HepG2 (cell line): ENCODE results near the gene PNPLA8.

Source experiments
- IKZF1 ChIP-seq: fragments of 450-650 bp; IDR thresholded peaks from 2 replicates; pipeline ENCODE4 v1.7.1; 2016
- IRX3 ChIP-seq: sonication (generic); formaldehyde crosslinking; IDR thresholded peaks from 2 replicates; pipeline ENCODE4 v1.8.1; 2023; ENCODE audit warnings: mild to moderate bottlenecking, low read depth, missing genetic modification reagents, borderline replicate concordance
- POLR2A ChIP-seq, 2 experiments: IDR thresholded peaks; 2 replicates each; pipeline ENCODE4 v1.6.1; 2011; ENCODE audit warnings: low read depth in 2 of 2, low read length in 2 of 2, mild to moderate bottlenecking in 1 of 2, moderate library complexity in 1 of 2; ENCODE audit not compliant: insufficient read depth in 1 of 2
- SNRNP70 ChIP-seq: fragments of 200-400 bp; formaldehyde crosslinking; IDR thresholded peaks from 2 replicates; pipeline ENCODE4 v1.6.1; 2017; ENCODE audit warnings: mild to moderate bottlenecking, low read depth, low read length, moderate library complexity
- TCF7L2 ChIP-seq: IDR thresholded peaks from 2 replicates; pipeline ENCODE4 v1.6.1; 2011; ENCODE audit warnings: mild to moderate bottlenecking, low read depth, low read length, moderate library complexity
- ZKSCAN1 ChIP-seq: fragments of 150-350 bp; IDR thresholded peaks from 2 replicates; pipeline ENCODE4 v1.6.1; 2014; ENCODE audit warnings: low read length
- ZNF792 ChIP-seq: IDR thresholded peaks from 2 replicates; pipeline ENCODE4 v1.6.1; 2016
- TF ChIP-seq, protein P1 (sequence below): sonication (generic); formaldehyde crosslinking; IDR thresholded peaks from 2 replicates; pipeline ENCODE4 v1.4.0; 2020; ENCODE audit warnings: missing genetic modification reagents, borderline replicate concordance
- TF ChIP-seq, protein P2 (sequence below): sonication (generic); formaldehyde crosslinking; IDR thresholded peaks from 2 replicates; pipeline ENCODE4 v1.5.0; 2020; ENCODE audit warnings: mild to moderate bottlenecking, missing genetic modification reagents, moderate library complexity
- TF ChIP-seq, protein P3 (sequence below): sonication (generic); formaldehyde crosslinking; IDR thresholded peaks from one replicate; pipeline ENCODE4 v1.5.1; 2020; ENCODE audit warnings: mild to moderate bottlenecking, missing genetic modification reagents; ENCODE audit errors: not compliant biosample characterization
- TF ChIP-seq, protein P4 (sequence below): sonication (generic); formaldehyde crosslinking; IDR thresholded peaks from 2 replicates; pipeline ENCODE4 v1.9.0; 2021; ENCODE audit warnings: missing genetic modification reagents, borderline replicate concordance
- TF ChIP-seq, protein P5 (sequence below): sonication (generic); formaldehyde crosslinking; IDR thresholded peaks from 2 replicates; pipeline ENCODE4 v1.4.0; 2020; ENCODE audit warnings: missing genetic modification reagents

DNA sequence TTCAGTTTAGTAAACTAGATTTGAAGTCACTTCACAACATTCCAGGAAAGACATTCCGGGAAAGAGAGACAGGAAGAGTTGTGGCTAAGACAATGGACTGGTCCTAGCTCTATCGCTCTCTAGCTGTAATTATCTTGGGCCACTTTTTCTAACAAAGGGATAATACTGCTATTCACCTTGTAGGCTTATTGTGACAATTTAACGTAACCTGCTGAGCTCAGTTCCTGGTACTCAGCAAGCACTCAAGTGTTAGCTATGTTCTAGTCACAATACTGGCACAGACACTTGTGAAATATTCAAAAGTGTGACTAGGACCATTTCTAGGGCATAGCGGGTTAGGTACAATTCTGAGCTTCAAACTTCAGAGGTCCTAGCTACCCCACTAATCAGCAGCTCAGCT, 57.7 kb downstream of the PNPLA8 start:
- no peak for TF ChIP-seq IKZF1
- TF ChIP-seq, protein P1, sequence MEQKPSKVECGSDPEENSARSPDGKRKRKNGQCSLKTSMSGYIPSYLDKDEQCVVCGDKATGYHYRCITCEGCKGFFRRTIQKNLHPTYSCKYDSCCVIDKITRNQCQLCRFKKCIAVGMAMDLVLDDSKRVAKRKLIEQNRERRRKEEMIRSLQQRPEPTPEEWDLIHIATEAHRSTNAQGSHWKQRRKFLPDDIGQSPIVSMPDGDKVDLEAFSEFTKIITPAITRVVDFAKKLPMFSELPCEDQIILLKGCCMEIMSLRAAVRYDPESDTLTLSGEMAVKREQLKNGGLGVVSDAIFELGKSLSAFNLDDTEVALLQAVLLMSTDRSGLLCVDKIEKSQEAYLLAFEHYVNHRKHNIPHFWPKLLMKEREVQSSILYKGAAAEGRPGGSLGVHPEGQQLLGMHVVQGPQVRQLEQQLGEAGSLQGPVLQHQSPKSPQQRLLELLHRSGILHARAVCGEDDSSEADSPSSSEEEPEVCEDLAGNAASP (CRISPR knock-in tag): no peak
- TF ChIP-seq, protein P2, sequence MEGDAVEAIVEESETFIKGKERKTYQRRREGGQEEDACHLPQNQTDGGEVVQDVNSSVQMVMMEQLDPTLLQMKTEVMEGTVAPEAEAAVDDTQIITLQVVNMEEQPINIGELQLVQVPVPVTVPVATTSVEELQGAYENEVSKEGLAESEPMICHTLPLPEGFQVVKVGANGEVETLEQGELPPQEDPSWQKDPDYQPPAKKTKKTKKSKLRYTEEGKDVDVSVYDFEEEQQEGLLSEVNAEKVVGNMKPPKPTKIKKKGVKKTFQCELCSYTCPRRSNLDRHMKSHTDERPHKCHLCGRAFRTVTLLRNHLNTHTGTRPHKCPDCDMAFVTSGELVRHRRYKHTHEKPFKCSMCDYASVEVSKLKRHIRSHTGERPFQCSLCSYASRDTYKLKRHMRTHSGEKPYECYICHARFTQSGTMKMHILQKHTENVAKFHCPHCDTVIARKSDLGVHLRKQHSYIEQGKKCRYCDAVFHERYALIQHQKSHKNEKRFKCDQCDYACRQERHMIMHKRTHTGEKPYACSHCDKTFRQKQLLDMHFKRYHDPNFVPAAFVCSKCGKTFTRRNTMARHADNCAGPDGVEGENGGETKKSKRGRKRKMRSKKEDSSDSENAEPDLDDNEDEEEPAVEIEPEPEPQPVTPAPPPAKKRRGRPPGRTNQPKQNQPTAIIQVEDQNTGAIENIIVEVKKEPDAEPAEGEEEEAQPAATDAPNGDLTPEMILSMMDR (CRISPR knock-in tag): no peak
- no peak for TF ChIP-seq ZNF792 (CRISPR knock-in tag)
- TF ChIP-seq ZKSCAN1: no peak
- no peak for TF ChIP-seq SNRNP70
- TF ChIP-seq, protein P3, sequence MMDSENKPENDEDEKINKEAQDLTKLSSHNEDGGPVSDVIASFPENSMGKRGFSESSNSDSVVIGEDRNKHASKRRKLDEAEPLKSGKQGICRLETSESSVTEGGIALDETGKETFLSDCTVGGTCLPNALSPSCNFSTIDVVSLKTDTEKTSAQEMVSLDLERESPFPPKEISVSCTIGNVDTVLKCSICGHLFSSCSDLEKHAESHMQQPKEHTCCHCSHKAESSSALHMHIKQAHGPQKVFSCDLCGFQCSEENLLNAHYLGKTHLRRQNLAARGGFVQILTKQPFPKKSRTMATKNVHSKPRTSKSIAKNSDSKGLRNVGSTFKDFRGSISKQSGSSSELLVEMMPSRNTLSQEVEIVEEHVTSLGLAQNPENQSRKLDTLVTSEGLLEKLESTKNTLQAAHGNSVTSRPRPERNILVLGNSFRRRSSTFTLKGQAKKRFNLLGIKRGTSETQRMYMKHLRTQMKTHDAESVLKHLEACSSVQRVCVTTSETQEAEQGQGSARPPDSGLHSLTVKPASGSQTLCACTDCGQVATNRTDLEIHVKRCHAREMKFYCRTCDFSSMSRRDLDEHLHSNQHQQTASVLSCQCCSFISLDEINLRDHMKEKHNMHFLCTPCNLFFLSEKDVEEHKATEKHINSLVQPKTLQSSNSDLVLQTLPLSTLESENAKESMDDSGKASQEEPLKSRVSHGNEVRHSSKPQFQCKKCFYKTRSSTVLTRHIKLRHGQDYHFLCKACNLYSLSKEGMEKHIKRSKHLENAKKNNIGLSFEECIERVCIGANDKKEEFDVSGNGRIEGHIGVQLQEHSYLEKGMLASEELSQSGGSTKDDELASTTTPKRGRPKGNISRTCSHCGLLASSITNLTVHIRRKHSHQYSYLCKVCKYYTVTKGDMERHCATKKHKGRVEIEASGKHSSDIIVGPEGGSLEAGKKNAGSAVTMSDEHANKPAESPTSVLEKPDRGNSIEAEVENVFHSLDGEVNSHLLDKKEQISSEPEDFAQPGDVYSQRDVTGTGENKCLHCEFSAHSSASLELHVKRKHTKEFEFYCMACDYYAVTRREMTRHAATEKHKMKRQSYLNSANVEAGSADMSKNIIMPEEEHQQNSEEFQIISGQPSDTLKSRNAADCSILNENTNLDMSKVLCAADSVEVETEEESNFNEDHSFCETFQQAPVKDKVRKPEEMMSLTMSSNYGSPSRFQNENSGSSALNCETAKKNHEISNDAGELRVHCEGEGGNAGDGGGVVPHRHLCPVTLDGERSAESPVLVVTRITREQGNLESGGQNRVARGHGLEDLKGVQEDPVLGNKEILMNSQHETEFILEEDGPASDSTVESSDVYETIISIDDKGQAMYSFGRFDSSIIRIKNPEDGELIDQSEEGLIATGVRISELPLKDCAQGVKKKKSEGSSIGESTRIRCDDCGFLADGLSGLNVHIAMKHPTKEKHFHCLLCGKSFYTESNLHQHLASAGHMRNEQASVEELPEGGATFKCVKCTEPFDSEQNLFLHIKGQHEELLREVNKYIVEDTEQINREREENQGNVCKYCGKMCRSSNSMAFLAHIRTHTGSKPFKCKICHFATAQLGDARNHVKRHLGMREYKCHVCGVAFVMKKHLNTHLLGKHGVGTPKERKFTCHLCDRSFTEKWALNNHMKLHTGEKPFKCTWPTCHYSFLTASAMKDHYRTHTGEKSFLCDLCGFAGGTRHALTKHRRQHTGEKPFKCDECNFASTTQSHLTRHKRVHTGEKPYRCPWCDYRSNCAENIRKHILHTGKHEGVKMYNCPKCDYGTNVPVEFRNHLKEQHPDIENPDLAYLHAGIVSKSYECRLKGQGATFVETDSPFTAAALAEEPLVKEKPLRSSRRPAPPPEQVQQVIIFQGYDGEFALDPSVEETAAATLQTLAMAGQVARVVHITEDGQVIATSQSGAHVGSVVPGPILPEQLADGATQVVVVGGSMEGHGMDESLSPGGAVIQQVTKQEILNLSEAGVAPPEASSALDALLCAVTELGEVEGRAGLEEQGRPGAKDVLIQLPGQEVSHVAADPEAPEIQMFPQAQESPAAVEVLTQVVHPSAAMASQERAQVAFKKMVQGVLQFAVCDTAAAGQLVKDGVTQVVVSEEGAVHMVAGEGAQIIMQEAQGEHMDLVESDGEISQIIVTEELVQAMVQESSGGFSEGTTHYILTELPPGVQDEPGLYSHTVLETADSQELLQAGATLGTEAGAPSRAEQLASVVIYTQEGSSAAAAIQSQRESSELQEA (CRISPR knock-in tag): no peak
- TF ChIP-seq IRX3 (CRISPR knock-in tag): no peak
- TF ChIP-seq, protein P4, sequence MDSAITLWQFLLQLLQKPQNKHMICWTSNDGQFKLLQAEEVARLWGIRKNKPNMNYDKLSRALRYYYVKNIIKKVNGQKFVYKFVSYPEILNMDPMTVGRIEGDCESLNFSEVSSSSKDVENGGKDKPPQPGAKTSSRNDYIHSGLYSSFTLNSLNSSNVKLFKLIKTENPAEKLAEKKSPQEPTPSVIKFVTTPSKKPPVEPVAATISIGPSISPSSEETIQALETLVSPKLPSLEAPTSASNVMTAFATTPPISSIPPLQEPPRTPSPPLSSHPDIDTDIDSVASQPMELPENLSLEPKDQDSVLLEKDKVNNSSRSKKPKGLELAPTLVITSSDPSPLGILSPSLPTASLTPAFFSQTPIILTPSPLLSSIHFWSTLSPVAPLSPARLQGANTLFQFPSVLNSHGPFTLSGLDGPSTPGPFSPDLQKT (CRISPR knock-in tag): no peak
- no peak for TF ChIP-seq POLR2A (IDR thresholded peaks at IDR 0.05; ENCODE audit: insufficient read depth in 1 of 2, low read depth in 2 of 2, low read length in 2 of 2)
- TF ChIP-seq, protein P5, sequence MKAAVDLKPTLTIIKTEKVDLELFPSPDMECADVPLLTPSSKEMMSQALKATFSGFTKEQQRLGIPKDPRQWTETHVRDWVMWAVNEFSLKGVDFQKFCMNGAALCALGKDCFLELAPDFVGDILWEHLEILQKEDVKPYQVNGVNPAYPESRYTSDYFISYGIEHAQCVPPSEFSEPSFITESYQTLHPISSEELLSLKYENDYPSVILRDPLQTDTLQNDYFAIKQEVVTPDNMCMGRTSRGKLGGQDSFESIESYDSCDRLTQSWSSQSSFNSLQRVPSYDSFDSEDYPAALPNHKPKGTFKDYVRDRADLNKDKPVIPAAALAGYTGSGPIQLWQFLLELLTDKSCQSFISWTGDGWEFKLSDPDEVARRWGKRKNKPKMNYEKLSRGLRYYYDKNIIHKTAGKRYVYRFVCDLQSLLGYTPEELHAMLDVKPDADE (CRISPR knock-in tag): no peak
- no peak for TF ChIP-seq TCF7L2
